ENCODE measurements around the gene RNF212B.
"Not testable (repeated sequence)": the region's sequence is repeated elsewhere in the genome, so short reads cannot be mapped to it uniquely, and the experiment has no call there.

Gene RNF212B

DNA sequence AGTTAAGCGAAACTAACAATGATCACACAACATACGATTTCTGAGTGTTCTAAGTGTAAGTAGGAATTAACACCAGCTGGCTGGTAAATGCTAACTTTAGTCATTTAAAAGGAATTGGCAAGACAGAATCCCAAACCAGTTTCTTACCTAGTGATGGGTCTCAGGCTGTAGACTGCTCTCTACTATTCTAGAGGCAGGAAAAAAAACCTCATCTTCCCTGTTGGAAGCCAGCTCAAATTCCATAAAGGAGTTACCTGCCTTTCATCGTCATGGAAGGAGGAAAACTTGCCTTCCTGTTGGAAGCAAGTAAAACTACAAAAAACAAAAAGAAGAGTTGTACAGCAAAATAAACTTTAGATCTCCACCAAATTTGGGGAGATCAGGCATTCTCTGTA is 30.6 kb upstream of the RNF212B start:
- TF ChIP-seq, protein P1, sequence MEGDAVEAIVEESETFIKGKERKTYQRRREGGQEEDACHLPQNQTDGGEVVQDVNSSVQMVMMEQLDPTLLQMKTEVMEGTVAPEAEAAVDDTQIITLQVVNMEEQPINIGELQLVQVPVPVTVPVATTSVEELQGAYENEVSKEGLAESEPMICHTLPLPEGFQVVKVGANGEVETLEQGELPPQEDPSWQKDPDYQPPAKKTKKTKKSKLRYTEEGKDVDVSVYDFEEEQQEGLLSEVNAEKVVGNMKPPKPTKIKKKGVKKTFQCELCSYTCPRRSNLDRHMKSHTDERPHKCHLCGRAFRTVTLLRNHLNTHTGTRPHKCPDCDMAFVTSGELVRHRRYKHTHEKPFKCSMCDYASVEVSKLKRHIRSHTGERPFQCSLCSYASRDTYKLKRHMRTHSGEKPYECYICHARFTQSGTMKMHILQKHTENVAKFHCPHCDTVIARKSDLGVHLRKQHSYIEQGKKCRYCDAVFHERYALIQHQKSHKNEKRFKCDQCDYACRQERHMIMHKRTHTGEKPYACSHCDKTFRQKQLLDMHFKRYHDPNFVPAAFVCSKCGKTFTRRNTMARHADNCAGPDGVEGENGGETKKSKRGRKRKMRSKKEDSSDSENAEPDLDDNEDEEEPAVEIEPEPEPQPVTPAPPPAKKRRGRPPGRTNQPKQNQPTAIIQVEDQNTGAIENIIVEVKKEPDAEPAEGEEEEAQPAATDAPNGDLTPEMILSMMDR (IDR thresholded peaks at IDR 0.05; ENCODE audit: low read depth, low read length) = no peak

DNA sequence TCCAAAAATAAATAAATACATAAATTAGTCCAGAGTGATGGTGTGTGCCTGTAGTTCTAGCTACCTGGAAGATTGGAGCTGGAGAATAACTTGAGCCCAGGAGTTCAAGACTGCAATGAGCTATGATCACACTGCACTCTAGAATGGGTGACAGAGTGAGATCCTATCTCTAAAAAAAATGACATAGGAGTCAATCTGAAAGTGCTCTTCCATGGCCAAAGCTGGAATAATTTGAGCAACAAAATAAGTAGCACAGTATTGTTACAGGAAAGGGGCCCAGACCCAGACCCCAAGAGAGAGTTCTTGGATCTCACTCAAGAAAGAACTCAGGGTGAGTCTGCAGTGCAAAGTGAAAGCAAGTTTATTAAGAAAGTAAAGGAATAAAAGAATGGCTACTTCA is 29.4 kb upstream of the RNF212B start:
- no peak overlapping the region for H3K4me3 ChIP-seq (ENCODE audit: low read depth, low read length)
- TF ChIP-seq, protein P1 (IDR thresholded peaks at IDR 0.05; ENCODE audit: low read depth, low read length) = no peak

More for the DNA sequence above, 30.6 kb upstream of the RNF212B start:
- no peak overlapping the region for H3K4me3 ChIP-seq (ENCODE audit: low read depth, low read length)

DNA sequence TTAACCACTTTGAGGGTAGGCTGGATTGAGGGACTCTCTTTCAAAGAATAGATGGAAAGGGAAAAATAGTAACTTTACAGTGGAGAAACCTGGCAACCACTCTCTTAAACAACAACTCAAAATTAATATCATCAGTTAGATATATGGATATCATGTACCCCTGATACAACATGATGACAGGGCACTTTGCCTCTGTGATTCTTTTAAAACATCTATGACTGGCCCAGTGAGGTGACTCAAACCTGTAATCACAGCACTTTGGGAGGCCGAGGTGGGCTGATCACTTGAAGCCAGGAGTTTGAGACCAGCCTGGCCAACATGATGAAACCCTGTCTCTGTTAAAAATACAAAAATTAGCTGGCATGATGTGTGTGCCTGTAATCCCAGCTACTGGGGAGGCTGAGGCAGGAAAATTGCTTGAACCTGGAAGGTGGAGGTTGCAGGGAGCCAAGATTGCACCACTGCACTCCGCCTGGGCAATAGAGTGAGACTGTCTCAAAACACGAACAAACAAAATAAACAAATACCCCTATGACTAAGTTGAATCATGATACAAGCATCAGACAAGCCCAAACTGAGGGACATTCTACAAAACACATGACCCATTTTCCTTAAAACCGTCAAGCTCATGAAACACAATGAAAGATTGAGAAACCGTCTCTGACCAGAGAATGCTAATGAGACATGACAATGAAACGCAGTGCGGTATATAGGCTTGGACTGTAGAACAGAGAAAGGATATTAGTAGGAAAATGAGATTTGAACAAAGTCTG is 27.9 kb upstream of the RNF212B start:
- TF ChIP-seq, protein P1 (IDR thresholded peaks at IDR 0.05; ENCODE audit: low read depth, low read length) = no peak
- no peak overlapping the region for H3K4me3 ChIP-seq (ENCODE audit: low read depth, low read length)

DNA sequence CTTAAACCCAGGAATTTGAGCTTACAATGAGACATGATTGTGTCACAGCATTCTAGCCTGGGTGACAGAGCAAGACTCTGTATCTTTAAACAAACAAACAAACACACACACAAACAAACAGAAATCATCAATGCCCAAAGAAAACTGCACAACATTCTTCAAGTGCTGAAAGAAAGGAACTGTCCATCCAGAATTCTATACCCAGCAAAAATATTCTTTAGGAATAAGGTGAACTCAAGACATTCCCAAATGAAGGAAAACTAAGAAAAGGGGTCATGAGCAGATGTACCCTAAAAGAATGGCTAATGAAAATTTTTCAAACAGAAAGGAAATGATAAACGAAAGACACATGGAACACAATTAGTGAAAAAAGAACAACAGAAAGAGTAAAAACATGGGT is 22.3 kb upstream of the RNF212B start:
- TF ChIP-seq, protein P1 (IDR thresholded peaks at IDR 0.05; ENCODE audit: low read depth, low read length) = no peak
- H3K4me3 ChIP-seq (ENCODE audit: low read depth, low read length) = no peak overlapping the region

DNA sequence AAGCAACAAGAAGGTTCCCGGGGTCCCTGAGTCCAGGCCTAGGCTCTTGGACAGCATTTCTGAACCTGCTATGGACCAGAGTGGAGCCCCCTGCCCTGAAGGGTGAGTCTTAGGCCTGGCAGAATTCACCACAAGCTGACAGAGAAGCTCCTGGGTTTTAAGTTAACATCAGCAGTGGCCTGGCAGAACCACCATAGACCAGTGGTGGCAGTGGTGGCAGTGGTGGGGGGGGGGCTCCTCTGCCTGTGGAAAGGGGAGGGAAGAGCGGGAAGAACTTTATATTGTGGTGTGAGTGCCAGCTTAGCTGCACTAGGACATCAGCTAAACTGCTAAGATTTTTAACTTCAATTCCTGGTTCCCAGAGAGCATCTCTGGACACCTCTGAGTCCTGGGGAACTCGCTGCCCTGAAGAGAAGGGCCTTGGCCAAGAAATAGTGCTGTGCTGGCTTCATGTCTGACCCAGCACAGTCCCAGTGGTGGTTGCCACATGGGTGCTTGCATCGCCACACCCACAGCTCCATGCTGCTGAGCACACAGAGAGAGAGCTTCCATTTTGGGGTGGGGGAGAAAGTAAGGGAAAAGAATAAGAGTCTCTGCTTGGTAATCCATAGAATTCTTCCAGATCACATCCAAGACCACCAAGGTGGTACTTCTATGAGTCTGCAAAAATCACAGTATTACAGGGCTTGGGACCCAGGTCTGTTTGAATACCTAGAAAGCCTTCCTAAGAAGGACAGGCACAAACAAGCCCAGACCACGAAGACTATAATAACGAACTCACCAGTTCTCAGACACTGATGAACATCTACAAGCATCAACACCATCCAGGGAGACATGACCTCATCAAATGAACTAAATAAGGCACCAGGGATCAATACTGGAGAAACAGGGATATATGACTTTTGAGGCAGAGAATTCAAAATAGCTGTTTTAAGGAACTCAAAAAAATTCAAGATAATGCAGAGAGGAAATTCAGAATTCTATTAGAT is 20.4 kb upstream of the RNF212B start:
- TF ChIP-seq, protein P1 (IDR thresholded peaks at IDR 0.05; ENCODE audit: low read depth, low read length) = no peak
- H3K4me3 ChIP-seq (ENCODE audit: low read depth, low read length) = no peak overlapping the region

DNA sequence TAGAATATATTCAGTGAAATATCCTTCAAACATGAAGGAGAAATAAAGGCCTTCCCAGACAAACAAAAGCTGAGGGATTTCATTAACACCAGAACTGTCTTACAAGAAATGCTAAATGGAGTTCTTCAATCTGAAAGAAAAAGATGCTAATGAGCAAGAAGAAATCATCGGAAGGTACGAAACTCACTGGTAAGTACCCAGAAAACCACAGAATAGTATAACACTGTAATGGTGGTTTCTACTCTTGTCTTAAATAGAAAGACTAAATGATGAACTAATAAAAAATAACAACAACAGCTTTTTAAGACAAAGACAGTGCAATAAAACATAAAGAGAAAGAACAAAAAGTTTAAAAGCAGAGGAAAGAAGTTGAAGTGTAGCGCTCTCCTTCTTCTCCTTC is 18.7 kb upstream of the RNF212B start:
- TF ChIP-seq, protein P1 (IDR thresholded peaks at IDR 0.05; ENCODE audit: low read depth, low read length) = no peak

DNA sequence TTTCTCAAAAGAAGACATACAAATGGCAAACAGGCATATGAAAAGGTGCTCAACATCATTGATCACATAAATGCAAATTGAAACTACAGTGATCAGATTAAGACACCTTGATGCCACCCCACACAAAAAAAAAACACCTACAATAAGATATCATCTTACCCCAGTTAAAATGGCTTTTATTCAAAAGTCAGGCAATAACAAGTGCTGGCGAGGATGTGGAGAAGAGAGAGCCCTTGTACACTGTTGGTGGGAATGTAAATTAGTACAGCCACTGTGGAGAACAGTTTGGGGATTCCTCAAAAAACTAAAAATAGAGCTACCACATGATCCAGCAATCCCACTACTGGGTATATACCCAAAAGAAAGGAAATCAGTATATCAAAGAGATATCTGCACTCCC is 12.8 kb upstream of the RNF212B start:
- H3K4me3 ChIP-seq (ENCODE audit: low read depth, low read length) = not testable (repeated sequence)

More for the DNA sequence above, 18.7 kb upstream of the RNF212B start:
- no peak overlapping the region for H3K4me3 ChIP-seq (ENCODE audit: low read depth, low read length)
